Measurements from ENCODE around the gene MN1. TPM values are rescaled to one million over a fixed set of nuclear protein-coding genes. Genes with fewer than 3 reads are reported as not detected.

Gene MN1
- total and polyA plus RNA-seq, 2 experiments from 2014 or later, result 1.0 to 6.8 TPM

DNA sequence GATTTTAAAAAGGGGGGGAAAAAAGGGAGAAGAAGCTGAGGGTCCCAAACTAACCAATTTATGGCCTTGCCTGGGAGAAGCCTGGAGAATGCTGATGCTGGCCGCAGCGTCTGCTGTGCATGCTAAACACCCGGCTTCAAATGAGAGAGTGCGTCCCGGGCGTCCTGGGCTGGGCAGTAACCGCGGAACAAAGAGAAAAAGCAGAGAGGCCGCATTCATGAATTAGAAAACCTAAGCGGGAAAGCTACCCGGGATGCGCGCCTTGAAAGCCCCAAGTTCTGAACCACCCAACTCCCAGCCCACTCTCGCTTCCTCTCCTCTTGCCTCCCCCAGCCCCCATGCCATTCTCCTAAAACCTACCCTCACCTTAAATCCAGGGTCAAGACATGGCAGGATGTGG, 6.5 kb downstream of the MN1 start:
- peaks cover 66% of the 10 kb centered on the region for H3K4me1 Mint-ChIP-seq
- DNase-seq (ENCODE audit: low spot score), result peak; percentile 83

More for the DNA sequence above, 6.5 kb downstream of the MN1 start:
- peak overlapping the region; percentile 93 for H3K4me2 ChIP-seq
- H3K4me1 ChIP-seq (ENCODE audit: insufficient read depth), result peaks cover 66% of the 10 kb centered on the region
- H3K36me3 ChIP-seq (ENCODE audit: insufficient read depth), result no peaks in the 10 kb centered on the region
- H2AFZ ChIP-seq, result no peak overlapping the region
- Mint-ChIP-seq H3K36me3 (ENCODE audit: low read depth) (no peaks in the 10 kb centered on the region), H3K9me3 (peaks cover 3% of the 10 kb centered on the region; the same call in 1 of the 3 replicates), H3K4me3 (peak overlapping the region; percentile 63), H3K27me3 (ENCODE audit: insufficient read depth, low read depth, poor library complexity) (peaks cover 74% of the 10 kb centered on the region), H3K27ac (no peak overlapping the region)
- no peak overlapping the region for H3K27ac ChIP-seq (ENCODE audit: low read depth)
- H3F3A ChIP-seq (replicated peaks; ENCODE audit: low read depth), result peaks cover 11% of the 10 kb centered on the region; the same call in 1 of the 2 replicates
- ATAC-seq, result peak; percentile 11
- peaks cover 99% of the 10 kb centered on the region for H3K27me3 ChIP-seq (ENCODE audit: insufficient read depth)
- H3K9me2 ChIP-seq (ENCODE audit: insufficient read depth), result no peaks in the 10 kb centered on the region
- H3K79me2 ChIP-seq (replicated peaks; ENCODE audit: insufficient read depth), result no peaks in the 10 kb centered on the region
- peak; percentile 53 for TF ChIP-seq EZH2 (IDR thresholded peaks at IDR 0.05; ENCODE audit: low read depth, unreplicated experiment)
- TF ChIP-seq, protein P1, sequence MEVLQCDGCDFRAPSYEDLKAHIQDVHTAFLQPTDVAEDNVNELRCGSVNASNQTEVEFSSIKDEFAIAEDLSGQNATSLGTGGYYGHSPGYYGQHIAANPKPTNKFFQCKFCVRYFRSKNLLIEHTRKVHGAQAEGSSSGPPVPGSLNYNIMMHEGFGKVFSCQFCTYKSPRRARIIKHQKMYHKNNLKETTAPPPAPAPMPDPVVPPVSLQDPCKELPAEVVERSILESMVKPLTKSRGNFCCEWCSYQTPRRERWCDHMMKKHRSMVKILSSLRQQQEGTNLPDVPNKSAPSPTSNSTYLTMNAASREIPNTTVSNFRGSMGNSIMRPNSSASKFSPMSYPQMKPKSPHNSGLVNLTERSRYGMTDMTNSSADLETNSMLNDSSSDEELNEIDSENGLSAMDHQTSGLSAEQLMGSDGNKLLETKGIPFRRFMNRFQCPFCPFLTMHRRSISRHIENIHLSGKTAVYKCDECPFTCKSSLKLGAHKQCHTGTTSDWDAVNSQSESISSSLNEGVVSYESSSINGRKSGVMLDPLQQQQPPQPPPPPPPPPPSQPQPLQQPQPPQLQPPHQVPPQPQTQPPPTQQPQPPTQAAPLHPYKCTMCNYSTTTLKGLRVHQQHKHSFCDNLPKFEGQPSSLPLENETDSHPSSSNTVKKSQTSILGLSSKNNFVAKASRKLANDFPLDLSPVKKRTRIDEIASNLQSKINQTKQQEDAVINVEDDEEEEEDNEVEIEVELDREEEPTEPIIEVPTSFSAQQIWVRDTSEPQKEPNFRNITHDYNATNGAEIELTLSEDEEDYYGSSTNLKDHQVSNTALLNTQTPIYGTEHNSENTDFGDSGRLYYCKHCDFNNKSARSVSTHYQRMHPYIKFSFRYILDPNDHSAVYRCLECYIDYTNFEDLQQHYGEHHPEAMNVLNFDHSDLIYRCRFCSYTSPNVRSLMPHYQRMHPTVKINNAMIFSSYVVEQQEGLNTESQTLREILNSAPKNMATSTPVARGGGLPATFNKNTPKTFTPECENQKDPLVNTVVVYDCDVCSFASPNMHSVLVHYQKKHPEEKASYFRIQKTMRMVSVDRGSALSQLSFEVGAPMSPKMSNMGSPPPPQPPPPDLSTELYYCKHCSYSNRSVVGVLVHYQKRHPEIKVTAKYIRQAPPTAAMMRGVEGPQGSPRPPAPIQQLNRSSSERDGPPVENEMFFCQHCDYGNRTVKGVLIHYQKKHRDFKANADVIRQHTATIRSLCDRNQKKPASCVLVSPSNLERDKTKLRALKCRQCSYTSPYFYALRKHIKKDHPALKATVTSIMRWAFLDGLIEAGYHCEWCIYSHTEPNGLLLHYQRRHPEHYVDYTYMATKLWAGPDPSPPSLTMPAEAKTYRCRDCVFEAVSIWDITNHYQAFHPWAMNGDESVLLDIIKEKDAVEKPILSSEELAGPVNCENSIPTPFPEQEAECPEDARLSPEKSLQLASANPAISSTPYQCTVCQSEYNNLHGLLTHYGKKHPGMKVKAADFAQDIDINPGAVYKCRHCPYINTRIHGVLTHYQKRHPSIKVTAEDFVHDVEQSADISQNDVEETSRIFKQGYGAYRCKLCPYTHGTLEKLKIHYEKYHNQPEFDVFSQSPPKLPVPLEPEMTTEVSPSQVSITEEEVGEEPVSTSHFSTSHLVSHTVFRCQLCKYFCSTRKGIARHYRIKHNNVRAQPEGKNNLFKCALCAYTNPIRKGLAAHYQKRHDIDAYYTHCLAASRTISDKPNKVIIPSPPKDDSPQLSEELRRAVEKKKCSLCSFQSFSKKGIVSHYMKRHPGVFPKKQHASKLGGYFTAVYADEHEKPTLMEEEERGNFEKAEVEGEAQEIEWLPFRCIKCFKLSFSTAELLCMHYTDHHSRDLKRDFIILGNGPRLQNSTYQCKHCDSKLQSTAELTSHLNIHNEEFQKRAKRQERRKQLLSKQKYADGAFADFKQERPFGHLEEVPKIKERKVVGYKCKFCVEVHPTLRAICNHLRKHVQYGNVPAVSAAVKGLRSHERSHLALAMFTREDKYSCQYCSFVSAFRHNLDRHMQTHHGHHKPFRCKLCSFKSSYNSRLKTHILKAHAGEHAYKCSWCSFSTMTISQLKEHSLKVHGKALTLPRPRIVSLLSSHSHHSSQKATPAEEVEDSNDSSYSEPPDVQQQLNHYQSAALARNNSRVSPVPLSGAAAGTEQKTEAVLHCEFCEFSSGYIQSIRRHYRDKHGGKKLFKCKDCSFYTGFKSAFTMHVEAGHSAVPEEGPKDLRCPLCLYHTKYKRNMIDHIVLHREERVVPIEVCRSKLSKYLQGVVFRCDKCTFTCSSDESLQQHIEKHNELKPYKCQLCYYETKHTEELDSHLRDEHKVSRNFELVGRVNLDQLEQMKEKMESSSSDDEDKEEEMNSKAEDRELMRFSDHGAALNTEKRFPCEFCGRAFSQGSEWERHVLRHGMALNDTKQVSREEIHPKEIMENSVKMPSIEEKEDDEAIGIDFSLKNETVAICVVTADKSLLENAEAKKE (CRISPR knock-in tag; IDR thresholded peaks at IDR 0.05), result no peak
- H3K4me3 ChIP-seq, result peak overlapping the region; percentile 72
- peaks cover 19% of the 10 kb centered on the region; the same call in 1 of the 2 replicates for H4K20me1 ChIP-seq (replicated peaks; ENCODE audit: insufficient read depth)
